ENCODE data around the gene ADAM19.

ADAM19 gene

GRCh38 chr5:157594675-157595459, 19.3 kb upstream of the ADAM19 start:
- no peak for DNase-seq

GRCh38 chr5:157594257-157594656, 18.7 kb upstream of the ADAM19 start:
- DNase-seq: no peak

GRCh38 chr5:157593052-157593757, 17.6 kb upstream of the ADAM19 start:
- DNase-seq: no peak

- DNase-seq: no peak
These were observed 17.0 kb upstream of the ADAM19 start for GRCh38 chr5:157592594-157592993.

GRCh38 chr5:157590478-157590877, 14.9 kb upstream of the ADAM19 start:
- DNase-seq: no peak

- DNase-seq: no peak
These were observed 9.1 kb upstream of the ADAM19 start for GRCh38 chr5:157584628-157585027.

GRCh38 chr5:157582731-157583620, 7.4 kb upstream of the ADAM19 start:
- DNase-seq: no peak

- DNase-seq: no peak
These were observed 6.3 kb upstream of the ADAM19 start for GRCh38 chr5:157581901-157582300.

- no peak for DNase-seq
These were observed 2.7 kb upstream of the ADAM19 start for GRCh38 chr5:157578079-157578780.

- no peak for DNase-seq
These were observed 1.1 kb upstream of the ADAM19 start for GRCh38 chr5:157576678-157577077.

- DNase-seq: peak; percentile 29
These were observed 857 bp downstream of the ADAM19 start for GRCh38 chr5:157574456-157575380.

- peak; percentile 43 for DNase-seq
These were observed 4.2 kb downstream of the ADAM19 start for GRCh38 chr5:157571357-157571827.

GRCh38 chr5:157570531-157571200, 4.9 kb downstream of the ADAM19 start:
- no peak for DNase-seq

GRCh38 chr5:157568720-157569119, 6.9 kb downstream of the ADAM19 start:
- DNase-seq: no peak

- no peak for DNase-seq
These were observed 7.4 kb downstream of the ADAM19 start for GRCh38 chr5:157568222-157568621.

- DNase-seq: no peak
These were observed 8.6 kb downstream of the ADAM19 start for GRCh38 chr5:157566902-157567489.

- no peak for DNase-seq
These were observed 11.5 kb downstream of the ADAM19 start for GRCh38 chr5:157563929-157564716.

- no peak for DNase-seq
These were observed 12.1 kb downstream of the ADAM19 start for GRCh38 chr5:157563373-157563928.

- DNase-seq: no peak
These were observed 13.4 kb downstream of the ADAM19 start for GRCh38 chr5:157562111-157562581.
